GM21360 (cell line): Measurements from ENCODE around the gene PLVAP.
A peak's percentile ranks its signal among the peaks of the same experiment; 100 is the strongest.

Experiments used
- ATAC-seq: cut with Tn5 transposase; IDR thresholded peaks from one replicate; pipeline ENCODE4 v1.9.1; 2021; ENCODE audit warnings: mild to moderate bottlenecking, moderate library complexity; ENCODE audit not compliant: unreplicated experiment

PLVAP gene

GRCh38 chr19:17324357-17325114 is 52.6 kb downstream of the PLVAP start:
- no peak for ATAC-seq

- ATAC-seq = no peak
These were observed 53.2 kb downstream of the PLVAP start for GRCh38 chr19:17323964-17324332.

GRCh38 chr19:17323300-17323963 is 53.7 kb downstream of the PLVAP start:
- ATAC-seq = no peak

- ATAC-seq = no peak
These were observed 54.3 kb downstream of the PLVAP start for GRCh38 chr19:17322854-17323253.

GRCh38 chr19:17321655-17322489 is 55.3 kb downstream of the PLVAP start:
- ATAC-seq = no peak

- no peak for ATAC-seq
These were observed 56.7 kb downstream of the PLVAP start for GRCh38 chr19:17320435-17320834.

- no peak for ATAC-seq
These were observed 57.5 kb downstream of the PLVAP start for GRCh38 chr19:17319473-17320238.

GRCh38 chr19:17318966-17319365 is 58.2 kb downstream of the PLVAP start:
- ATAC-seq = no peak

- no peak for ATAC-seq
These were observed 63.0 kb downstream of the PLVAP start for GRCh38 chr19:17314007-17314593.

GRCh38 chr19:17312189-17313113 is 64.7 kb downstream of the PLVAP start:
- ATAC-seq = no peak

- no peak for ATAC-seq
These were observed 65.5 kb downstream of the PLVAP start for GRCh38 chr19:17311455-17312188.

- no peak for ATAC-seq
These were observed 67.1 kb downstream of the PLVAP start for GRCh38 chr19:17309965-17310461.

- ATAC-seq = peak; percentile 56
These were observed 67.8 kb downstream of the PLVAP start, which contains the start of gene DDA1 for GRCh38 chr19:17309198-17309964. TSS of gene DDA1 (plus strand) at chr19:17309563. CDS start at chr19:17309655, 92 bp downstream.

GRCh38 chr19:17307876-17308377 is 69.2 kb downstream of the PLVAP start:
- ATAC-seq = no peak

- no peak for ATAC-seq
These were observed 70.8 kb downstream of the PLVAP start for GRCh38 chr19:17306285-17306714.

- peak; percentile 65 for ATAC-seq
These were observed 71.4 kb downstream of the PLVAP start, which contains the start of gene MRPL34 for GRCh38 chr19:17305517-17306284. TSS of gene MRPL34 (plus strand) at chr19:17305872. CDS start at chr19:17305893, 21 bp downstream.

GRCh38 chr19:17305216-17305516 is 72.0 kb downstream of the PLVAP start:
- no peak for ATAC-seq
